Vagina (tissue), 2 donors: Measurements from ENCODE around the gene TRIM41.

ENCODE experiments used
- CTCF ChIP-seq, 3 experiments: fragments of 450-650 bp in 2 of 3; fragments of 200-600 bp in 1 of 3; sonication (generic) in 1 of 3; IDR thresholded peaks; one replicate each; pipeline ENCODE4 v1.5.1; 2017 to 2019; ENCODE audit warnings: antibody characterized with exemption in 3 of 3, mild to moderate bottlenecking in 2 of 3, moderate library complexity in 2 of 3
- POLR2A ChIP-seq, 2 donors: fragments of 450-650 bp; IDR thresholded peaks; one replicate each; pipeline ENCODE4 v1.6.1; 2017; ENCODE audit warnings: antibody characterized with exemption in 2 of 2, mild to moderate bottlenecking in 2 of 2, moderate library complexity in 2 of 2
- POLR2AphosphoS5 ChIP-seq, 2 donors: sonication (generic); formaldehyde crosslinking; IDR thresholded peaks; one replicate each; pipeline ENCODE4 v1.9.0; 2017; ENCODE audit warnings: antibody characterized with exemption in 2 of 2, mild to moderate bottlenecking in 2 of 2, low read depth in 1 of 2; ENCODE audit not compliant: insufficient read depth in 1 of 2

GRCh38 chr5:181189962-181190710 is 32.9 kb upstream of the TRIM41 start:
- no peak for TF ChIP-seq CTCF (IDR thresholded peaks at IDR 0.05)
- TF ChIP-seq POLR2AphosphoS5 (IDR thresholded peaks at IDR 0.05; ENCODE audit: insufficient read depth in 1 of 2, low read depth in 1 of 2), result no peak
- TF ChIP-seq POLR2A (IDR thresholded peaks at IDR 0.05), result no peak
